ENCODE results near the gene ZNF878. TPM values are rescaled to one million over a fixed set of nuclear protein-coding genes. Genes with fewer than 3 reads are reported as not detected.

Gene ZNF878
- total RNA-seq, 4 donors from 2014 or later, result 0.34 to 1.3 (median 1.1) TPM; not detected in 1

- WGBS, result 94% methylated on average over 5 of the region's 5 CpGs
- Histone ChIP-seq H3K27ac (no peak overlapping the region), H3K36me3 (no peaks in the 10 kb centered on the region), H3K9me3 (peaks cover 14% of the 10 kb centered on the region), H3K27me3 (no peaks in the 10 kb centered on the region), H3K4me1 (no peaks in the 10 kb centered on the region), H3K4me3 (no peak overlapping the region)
- no peak for DNase-seq (ENCODE audit: low spot score in 2 of 2)
- TF ChIP-seq, protein P1, sequence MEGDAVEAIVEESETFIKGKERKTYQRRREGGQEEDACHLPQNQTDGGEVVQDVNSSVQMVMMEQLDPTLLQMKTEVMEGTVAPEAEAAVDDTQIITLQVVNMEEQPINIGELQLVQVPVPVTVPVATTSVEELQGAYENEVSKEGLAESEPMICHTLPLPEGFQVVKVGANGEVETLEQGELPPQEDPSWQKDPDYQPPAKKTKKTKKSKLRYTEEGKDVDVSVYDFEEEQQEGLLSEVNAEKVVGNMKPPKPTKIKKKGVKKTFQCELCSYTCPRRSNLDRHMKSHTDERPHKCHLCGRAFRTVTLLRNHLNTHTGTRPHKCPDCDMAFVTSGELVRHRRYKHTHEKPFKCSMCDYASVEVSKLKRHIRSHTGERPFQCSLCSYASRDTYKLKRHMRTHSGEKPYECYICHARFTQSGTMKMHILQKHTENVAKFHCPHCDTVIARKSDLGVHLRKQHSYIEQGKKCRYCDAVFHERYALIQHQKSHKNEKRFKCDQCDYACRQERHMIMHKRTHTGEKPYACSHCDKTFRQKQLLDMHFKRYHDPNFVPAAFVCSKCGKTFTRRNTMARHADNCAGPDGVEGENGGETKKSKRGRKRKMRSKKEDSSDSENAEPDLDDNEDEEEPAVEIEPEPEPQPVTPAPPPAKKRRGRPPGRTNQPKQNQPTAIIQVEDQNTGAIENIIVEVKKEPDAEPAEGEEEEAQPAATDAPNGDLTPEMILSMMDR (IDR thresholded peaks at IDR 0.05), result no peak
- TF ChIP-seq POLR2AphosphoS5 (IDR thresholded peaks at IDR 0.05), result no peak
- TF ChIP-seq EP300 (IDR thresholded peaks at IDR 0.05), result no peak
- no peak for TF ChIP-seq POLR2A (IDR thresholded peaks at IDR 0.05)
Measured at GRCh38 chr19:12043752-12044422, 8.9 kb downstream of the ZNF878 start.

GRCh38 chr19:12042893-12043292 is 9.9 kb downstream of the ZNF878 start:
- Histone ChIP-seq H3K4me1 (no peaks in the 10 kb centered on the region), H3K27me3 (no peaks in the 10 kb centered on the region), H3K4me3 (no peak overlapping the region), H3K9me3 (peaks cover 14% of the 10 kb centered on the region), H3K27ac (no peak overlapping the region), H3K36me3 (no peaks in the 10 kb centered on the region)
- TF ChIP-seq POLR2A (IDR thresholded peaks at IDR 0.05) (no peak), POLR2AphosphoS5 (IDR thresholded peaks at IDR 0.05) (no peak), EP300 (IDR thresholded peaks at IDR 0.05) (no peak)
- TF ChIP-seq, protein P1 (IDR thresholded peaks at IDR 0.05), result no peak
- DNase-seq (ENCODE audit: low spot score in 2 of 2), result no peak

GRCh38 chr19:12035220-12036172 is 17.3 kb downstream of the ZNF878 start, which contains the start of gene ZNF433:
Gene ZNF433, minus strand, starts transcription at chr19:12035679. Its CDS starts 140 bp downstream, at chr19:12035539.
- Histone ChIP-seq H3K27ac (peak within 1 kb of the TSS; percentile 88), H3K27me3 (no peaks in the 10 kb centered on the region), H3K9me3 (no peaks in the 10 kb centered on the region), H3K36me3 (no peaks in the 10 kb centered on the region), H3K4me3 (peak within 1 kb of the TSS; percentile 83), H3K4me1 (peaks cover 16% of the 10 kb centered on the region)
- TF ChIP-seq POLR2A (IDR thresholded peaks at IDR 0.05) (no peak), POLR2AphosphoS5 (IDR thresholded peaks at IDR 0.05) (peak in 1 of 3 donors; percentile 47)
- DNase-seq (ENCODE audit: low spot score in 2 of 2), result peak; percentile 97 to 98
- under 1% methylated on average over 48 of the region's 68 CpGs for WGBS

DNA sequence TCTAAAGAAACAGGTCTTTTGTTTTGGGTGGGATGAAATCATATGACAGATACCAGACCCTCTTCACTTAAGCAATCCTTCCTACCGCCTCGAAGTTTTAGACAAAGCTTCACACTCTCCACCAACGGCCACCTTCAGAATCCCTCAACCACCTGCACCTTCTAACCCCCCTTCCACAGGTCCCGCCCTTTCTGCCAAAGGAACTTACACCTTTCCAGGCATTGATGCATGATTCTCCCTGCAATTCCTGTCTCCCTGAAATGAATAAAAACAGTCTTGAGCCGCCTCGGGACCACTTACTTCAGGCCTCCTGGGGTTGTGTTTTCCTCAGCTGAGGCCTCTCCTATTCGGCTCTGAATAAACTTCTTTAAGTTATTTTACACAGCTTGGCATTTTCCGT is 18.1 kb downstream of the ZNF878 start:
- Histone ChIP-seq H3K4me3 (peak overlapping the region; percentile 83), H3K9me3 (no peaks in the 10 kb centered on the region), H3K36me3 (peaks cover 3% of the 10 kb centered on the region), H3K27me3 (no peaks in the 10 kb centered on the region), H3K4me1 (peaks cover 16% of the 10 kb centered on the region), H3K27ac (peak overlapping the region; percentile 88)
- DNase-seq (ENCODE audit: low spot score in 2 of 2), result no peak
- 21% methylated on average over 8 of the region's 8 CpGs for WGBS
- no peak for TF ChIP-seq POLR2A (IDR thresholded peaks at IDR 0.05)
- no peak for TF ChIP-seq EP300 (IDR thresholded peaks at IDR 0.05)
- TF ChIP-seq, protein P1 (IDR thresholded peaks at IDR 0.05), result no peak
- TF ChIP-seq POLR2AphosphoS5 (IDR thresholded peaks at IDR 0.05), result no peak

DNA sequence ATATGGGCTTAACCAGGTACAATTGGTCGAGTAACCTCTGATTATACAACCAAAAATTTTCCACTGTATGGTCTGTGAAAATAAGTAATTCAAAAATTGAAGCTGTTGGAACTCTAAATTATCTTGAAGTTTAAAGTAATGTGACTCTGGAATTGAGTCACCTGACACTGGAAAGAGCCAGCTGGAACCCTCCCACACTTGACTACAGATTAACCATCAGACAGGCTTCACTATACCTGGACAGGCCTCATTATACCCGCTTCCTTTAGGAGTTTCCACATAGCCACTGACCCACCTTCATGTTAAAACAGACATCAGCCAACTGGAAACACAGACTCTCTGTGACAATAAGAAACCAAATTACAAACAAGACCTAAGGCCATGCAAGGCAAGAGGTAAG is 18.6 kb downstream of the ZNF878 start:
- 76% methylated on average over 2 of the region's 2 CpGs for WGBS
- no peak for DNase-seq (ENCODE audit: low spot score in 2 of 2)
- H3K27ac ChIP-seq, result peak overlapping the region; percentile 88
- peaks cover 16% of the 10 kb centered on the region for H3K4me1 ChIP-seq
- TF ChIP-seq, protein P1 (IDR thresholded peaks at IDR 0.05), result no peak
- TF ChIP-seq EP300 (IDR thresholded peaks at IDR 0.05) (no peak), POLR2A (IDR thresholded peaks at IDR 0.05) (no peak), POLR2AphosphoS5 (IDR thresholded peaks at IDR 0.05) (no peak)
- peaks cover 4% of the 10 kb centered on the region for H3K36me3 ChIP-seq
- H3K9me3 ChIP-seq, result no peaks in the 10 kb centered on the region
- no peaks in the 10 kb centered on the region for H3K27me3 ChIP-seq
- H3K4me3 ChIP-seq, result peak overlapping the region; percentile 83
